NCI-H2081 treated with DMSO at 0.1 percent for 48 hours (cell line): ENCODE data around the gene OGDH.
"Not testable (repeated sequence)": the region's sequence is repeated elsewhere in the genome, so short reads cannot be mapped to it uniquely, and the experiment has no call there.

Experiments used
- DNase-seq: peaks from one replicate; lab custom pipeline; 2025; lab: John Stamatoyannopoulos, UW

Gene OGDH

GRCh38 chr7:44707558-44708230 lies 101.3 kb downstream of the OGDH start:
- DNase-seq, result no peak

- DNase-seq, result no peak
Observed at GRCh38 chr7:44709011-44709915, 102.8 kb downstream of the OGDH start.

- no peak for DNase-seq
Observed at GRCh38 chr7:44709945-44710596, 103.6 kb downstream of the OGDH start.

GRCh38 chr7:44711528-44711927 lies 105.1 kb downstream of the OGDH start:
- no peak for DNase-seq

- DNase-seq, result no peak
Observed at GRCh38 chr7:44712012-44712411, 105.6 kb downstream of the OGDH start.

- DNase-seq, result no peak
Observed at GRCh38 chr7:44713141-44713540, 106.7 kb downstream of the OGDH start.

GRCh38 chr7:44713680-44714335 lies 107.4 kb downstream of the OGDH start:
- no peak for DNase-seq

- DNase-seq, result no peak
Observed at GRCh38 chr7:44716205-44716604, 109.8 kb downstream of the OGDH start.

- no peak for DNase-seq
Observed at GRCh38 chr7:44720301-44720700, 113.9 kb downstream of the OGDH start.

- DNase-seq, result no peak
Observed at GRCh38 chr7:44724276-44724675, 117.8 kb downstream of the OGDH start.

- DNase-seq, result not testable (repeated sequence)
Observed at GRCh38 chr7:44726250-44726649, 119.8 kb downstream of the OGDH start.

GRCh38 chr7:44727158-44727936 lies 120.9 kb downstream of the OGDH start:
- no peak for DNase-seq

GRCh38 chr7:44727937-44728262 lies 121.5 kb downstream of the OGDH start:
- DNase-seq, result no peak

GRCh38 chr7:44729949-44730590 lies 123.6 kb downstream of the OGDH start:
- DNase-seq, result no peak

- DNase-seq, result not testable (repeated sequence)
Observed at GRCh38 chr7:44732971-44733370, 126.5 kb downstream of the OGDH start.

- DNase-seq, result no peak
Observed at GRCh38 chr7:44733708-44734481, 127.5 kb downstream of the OGDH start.

GRCh38 chr7:44735403-44736165 lies 129.2 kb downstream of the OGDH start:
- DNase-seq, result no peak

- DNase-seq, result no peak
Observed at GRCh38 chr7:44736896-44737295, 130.5 kb downstream of the OGDH start.

- DNase-seq, result no peak
Observed at GRCh38 chr7:44738051-44738723, 131.8 kb downstream of the OGDH start.
